NB4 (cell line): ENCODE results near the gene MEGF10.

ENCODE experiments used
- CTCF ChIP-seq: IDR thresholded peaks from one replicate; pipeline ENCODE4 v1.5.1; 2012; ENCODE audit warnings: low read depth, low read length
- MAX ChIP-seq: IDR thresholded peaks from 2 replicates; pipeline ENCODE4 v1.6.1; 2011; ENCODE audit warnings: low read depth, low read length
- MYC ChIP-seq: IDR thresholded peaks from 2 replicates; pipeline ENCODE4 v1.6.1; 2011; ENCODE audit warnings: low read depth, low read length
- POLR2A ChIP-seq: IDR thresholded peaks from 2 replicates; pipeline ENCODE4 v1.6.1; 2011; ENCODE audit warnings: mild to moderate bottlenecking; ENCODE audit not compliant: insufficient read length; ENCODE audit errors: extremely low read depth

GRCh38 chr5:127326976-127327755 lies 36.6 kb downstream of the MEGF10 start:
- TF ChIP-seq POLR2A (no peak), CTCF (no peak), MAX (no peak), MYC (no peak)
